GDM1 (cell line): ENCODE data around the gene VAT1L.
"Not testable (repeated sequence)": the region's sequence is repeated elsewhere in the genome, so short reads cannot be mapped to it uniquely, and the experiment has no call there.

ENCODE experiments used
- DNase-seq: peaks from one replicate; lab custom pipeline; 2025; lab: John Stamatoyannopoulos, UW

The VAT1L gene

GRCh38 chr16:77912617-77913016 lies 124.3 kb downstream of the VAT1L start:
- no peak for DNase-seq

GRCh38 chr16:77913738-77914253 lies 125.4 kb downstream of the VAT1L start:
- no peak for DNase-seq

GRCh38 chr16:77916111-77916510 lies 127.7 kb downstream of the VAT1L start:
- no peak for DNase-seq

- no peak for DNase-seq
Measured at GRCh38 chr16:77917971-77918370, 129.6 kb downstream of the VAT1L start.

GRCh38 chr16:77918809-77919707 lies 130.7 kb downstream of the VAT1L start:
- DNase-seq = no peak

GRCh38 chr16:77919761-77920415 lies 131.5 kb downstream of the VAT1L start:
- no peak for DNase-seq

GRCh38 chr16:77920984-77921383 lies 132.6 kb downstream of the VAT1L start:
- DNase-seq = no peak

GRCh38 chr16:77922228-77922754 lies 133.9 kb downstream of the VAT1L start:
- no peak for DNase-seq

GRCh38 chr16:77925531-77925930 lies 137.2 kb downstream of the VAT1L start:
- DNase-seq = no peak

- no peak for DNase-seq
Measured at GRCh38 chr16:77928096-77928495, 139.7 kb downstream of the VAT1L start.

GRCh38 chr16:77929004-77929403 lies 140.6 kb downstream of the VAT1L start:
- DNase-seq = no peak

- DNase-seq = no peak
Measured at GRCh38 chr16:77931058-77931457, 142.7 kb downstream of the VAT1L start.

- no peak for DNase-seq
Measured at GRCh38 chr16:77937473-77938149, 149.2 kb downstream of the VAT1L start.

GRCh38 chr16:77938913-77939312 lies 150.5 kb downstream of the VAT1L start:
- DNase-seq = no peak

GRCh38 chr16:77939968-77940367 lies 151.6 kb downstream of the VAT1L start:
- no peak for DNase-seq

GRCh38 chr16:77943801-77944200 lies 155.4 kb downstream of the VAT1L start:
- DNase-seq = no peak

GRCh38 chr16:77944631-77945030 lies 156.3 kb downstream of the VAT1L start:
- no peak for DNase-seq

- no peak for DNase-seq
Measured at GRCh38 chr16:77945126-77945525, 156.8 kb downstream of the VAT1L start.

GRCh38 chr16:77946823-77947222 lies 158.5 kb downstream of the VAT1L start:
- no peak for DNase-seq

- DNase-seq = not testable (repeated sequence)
Measured at GRCh38 chr16:77947590-77947989, 159.2 kb downstream of the VAT1L start.

- no peak for DNase-seq
Measured at GRCh38 chr16:77948835-77949234, 160.5 kb downstream of the VAT1L start.

GRCh38 chr16:77949445-77949844 lies 161.1 kb downstream of the VAT1L start:
- DNase-seq = no peak
